GM21576 (cell line): ENCODE data around the gene AKAP4.

ENCODE experiments used
- ATAC-seq: cut with Tn5 transposase; IDR thresholded peaks from one replicate; pipeline ENCODE4 v1.9.1; 2021; ENCODE audit warnings: mild to moderate bottlenecking, moderate library complexity; ENCODE audit not compliant: unreplicated experiment

The AKAP4 gene, protein sequence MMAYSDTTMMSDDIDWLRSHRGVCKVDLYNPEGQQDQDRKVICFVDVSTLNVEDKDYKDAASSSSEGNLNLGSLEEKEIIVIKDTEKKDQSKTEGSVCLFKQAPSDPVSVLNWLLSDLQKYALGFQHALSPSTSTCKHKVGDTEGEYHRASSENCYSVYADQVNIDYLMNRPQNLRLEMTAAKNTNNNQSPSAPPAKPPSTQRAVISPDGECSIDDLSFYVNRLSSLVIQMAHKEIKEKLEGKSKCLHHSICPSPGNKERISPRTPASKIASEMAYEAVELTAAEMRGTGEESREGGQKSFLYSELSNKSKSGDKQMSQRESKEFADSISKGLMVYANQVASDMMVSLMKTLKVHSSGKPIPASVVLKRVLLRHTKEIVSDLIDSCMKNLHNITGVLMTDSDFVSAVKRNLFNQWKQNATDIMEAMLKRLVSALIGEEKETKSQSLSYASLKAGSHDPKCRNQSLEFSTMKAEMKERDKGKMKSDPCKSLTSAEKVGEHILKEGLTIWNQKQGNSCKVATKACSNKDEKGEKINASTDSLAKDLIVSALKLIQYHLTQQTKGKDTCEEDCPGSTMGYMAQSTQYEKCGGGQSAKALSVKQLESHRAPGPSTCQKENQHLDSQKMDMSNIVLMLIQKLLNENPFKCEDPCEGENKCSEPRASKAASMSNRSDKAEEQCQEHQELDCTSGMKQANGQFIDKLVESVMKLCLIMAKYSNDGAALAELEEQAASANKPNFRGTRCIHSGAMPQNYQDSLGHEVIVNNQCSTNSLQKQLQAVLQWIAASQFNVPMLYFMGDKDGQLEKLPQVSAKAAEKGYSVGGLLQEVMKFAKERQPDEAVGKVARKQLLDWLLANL

DNA sequence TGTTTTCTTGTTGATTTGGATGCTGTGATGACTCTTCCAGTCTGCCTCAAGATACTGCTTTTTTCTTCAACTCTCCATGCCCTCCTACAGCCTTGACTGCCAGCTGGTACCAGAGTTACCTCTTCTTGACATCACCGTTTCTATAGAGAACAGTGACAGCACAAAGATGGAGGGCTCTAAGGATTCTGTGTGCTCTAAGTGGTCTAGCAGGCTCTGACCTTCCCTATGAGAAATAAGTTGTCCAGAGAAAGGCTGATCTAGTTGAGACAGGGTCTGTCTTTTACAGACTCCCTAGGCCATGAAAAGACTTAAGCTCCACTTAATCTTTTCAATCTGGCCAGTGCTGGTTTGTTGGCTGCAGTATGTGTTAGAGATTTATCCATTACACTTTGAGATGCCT lies at the start of gene AKAP4:
TSS of gene AKAP4 (minus strand) at position 101 of the 400 bp plus-strand sequence. CDS start 118 bp downstream, outside the sequence.
- ATAC-seq, result no peak

DNA sequence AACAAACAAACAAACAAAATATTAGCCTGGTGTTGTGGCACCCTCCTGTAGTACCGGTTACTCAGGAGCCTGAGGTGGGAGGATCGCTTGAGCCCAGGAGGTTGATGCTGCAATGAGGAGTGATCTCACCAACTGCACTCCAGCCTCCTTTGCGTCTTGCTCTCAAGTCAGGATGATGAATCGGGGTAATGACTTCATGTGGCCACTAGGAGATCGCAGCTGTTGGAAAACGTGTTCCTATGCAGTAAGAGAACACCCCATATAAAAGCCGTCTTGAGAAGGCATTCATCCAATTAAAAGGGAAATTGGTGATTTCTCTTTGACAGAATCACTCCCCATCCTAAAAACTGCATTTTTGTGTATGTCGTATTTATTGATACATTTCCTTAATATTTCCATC lies 10.7 kb upstream of the AKAP4 start:
- no peak for ATAC-seq

DNA sequence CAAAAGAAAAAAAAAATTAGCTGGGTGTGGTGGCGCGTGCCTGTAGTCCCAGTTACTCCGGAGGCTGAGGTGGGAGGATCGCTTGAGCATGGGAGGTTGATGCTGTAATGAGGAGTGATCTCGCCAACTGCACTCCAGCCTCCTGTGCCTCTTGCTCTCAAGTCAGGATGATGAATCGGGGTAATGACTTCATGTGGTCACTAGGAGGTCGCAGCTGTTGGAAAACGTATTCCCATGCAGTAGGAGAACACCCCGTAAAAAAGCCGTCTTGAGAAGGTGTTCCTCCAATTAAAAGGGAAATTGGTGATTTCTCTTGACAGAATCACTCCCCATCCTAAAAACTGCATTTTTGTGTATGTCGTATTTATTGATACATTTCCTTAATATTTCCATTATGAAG lies 5.9 kb upstream of the AKAP4 start:
- ATAC-seq, result no peak

- peak; percentile 95 for ATAC-seq
These were observed 3.6 kb upstream of the AKAP4 start, which contains the start of gene CCNB3 for GRCh38 chrX:50204364-50204899. CCNB3 (plus strand) TSS chrX:50204765; CDS start chrX:50285164, 80,399 bp downstream.

DNA sequence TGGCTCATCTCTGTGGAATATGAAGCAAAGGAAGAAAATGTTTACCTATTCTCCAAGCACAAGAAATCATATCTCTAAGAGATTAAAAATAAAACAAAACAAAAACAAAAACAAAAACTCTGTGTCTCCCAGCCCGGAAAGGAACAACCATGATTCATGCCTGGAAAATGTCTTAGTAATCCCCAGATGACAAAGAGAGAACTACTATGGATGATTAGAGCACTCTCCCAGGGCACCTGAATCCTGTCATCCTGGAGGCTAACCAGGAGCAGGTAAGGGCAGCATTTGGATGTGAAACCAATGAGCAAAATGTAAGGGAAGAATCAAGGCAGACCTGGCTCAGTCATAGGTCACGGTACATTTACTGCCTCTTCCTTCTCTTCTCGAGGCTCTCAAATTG lies 1.7 kb upstream of the AKAP4 start:
- ATAC-seq, result no peak

GRCh38 chrX:50198348-50198747 lies 2.5 kb downstream of the AKAP4 start:
- ATAC-seq, result no peak

GRCh38 chrX:50188859-50189600 lies 11.8 kb downstream of the AKAP4 start:
- ATAC-seq, result no peak

DNA sequence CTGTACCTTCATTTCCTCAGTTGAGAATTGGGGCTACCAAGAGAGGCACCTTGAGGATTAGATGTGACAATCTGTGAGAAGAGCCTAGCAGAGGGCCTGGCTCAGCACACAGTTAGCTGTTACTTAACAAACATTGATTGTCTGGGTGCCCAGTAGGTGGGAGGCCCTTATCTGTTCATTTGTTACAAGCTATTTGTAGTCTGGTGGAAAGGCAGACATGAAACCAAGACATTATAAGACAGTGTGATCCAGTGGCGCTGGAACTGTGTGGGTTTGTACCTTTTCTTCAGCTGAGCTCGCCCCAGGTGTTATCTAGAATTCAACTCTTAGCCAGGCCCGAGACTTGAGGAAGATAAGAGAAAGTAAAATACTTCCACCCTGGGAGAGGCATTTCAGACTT lies 16.9 kb downstream of the AKAP4 start:
- no peak for ATAC-seq

- no peak for ATAC-seq
These were observed 20.5 kb downstream of the AKAP4 start for GRCh38 chrX:50180073-50180940.

- no peak for ATAC-seq
These were observed 31.1 kb downstream of the AKAP4 start for GRCh38 chrX:50169717-50170116.

GRCh38 chrX:50168241-50168687 lies 32.5 kb downstream of the AKAP4 start:
- ATAC-seq, result peak; percentile 47

- no peak for ATAC-seq
These were observed 33.4 kb downstream of the AKAP4 start for GRCh38 chrX:50167366-50167765.

- no peak for ATAC-seq
These were observed 35.1 kb downstream of the AKAP4 start for GRCh38 chrX:50165727-50166126.

DNA sequence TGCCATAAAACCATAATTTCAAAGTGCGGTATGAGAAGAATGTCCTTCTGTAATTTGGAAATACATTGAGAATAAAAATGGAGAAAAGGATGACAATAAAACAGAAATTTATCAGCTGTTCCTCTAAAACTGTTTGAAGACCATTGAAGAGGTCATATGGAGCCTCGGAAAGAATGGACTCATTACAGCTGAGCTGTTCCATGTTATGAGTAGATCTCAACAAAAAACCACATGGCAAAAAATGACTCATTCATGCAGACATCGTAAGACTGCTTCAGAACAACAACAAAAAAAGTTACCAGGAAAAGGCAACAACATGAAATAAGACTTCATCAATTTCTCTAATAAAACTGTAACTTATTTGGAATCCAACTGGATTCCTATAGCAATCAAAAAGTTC lies 39.7 kb downstream of the AKAP4 start:
- ATAC-seq, result no peak

DNA sequence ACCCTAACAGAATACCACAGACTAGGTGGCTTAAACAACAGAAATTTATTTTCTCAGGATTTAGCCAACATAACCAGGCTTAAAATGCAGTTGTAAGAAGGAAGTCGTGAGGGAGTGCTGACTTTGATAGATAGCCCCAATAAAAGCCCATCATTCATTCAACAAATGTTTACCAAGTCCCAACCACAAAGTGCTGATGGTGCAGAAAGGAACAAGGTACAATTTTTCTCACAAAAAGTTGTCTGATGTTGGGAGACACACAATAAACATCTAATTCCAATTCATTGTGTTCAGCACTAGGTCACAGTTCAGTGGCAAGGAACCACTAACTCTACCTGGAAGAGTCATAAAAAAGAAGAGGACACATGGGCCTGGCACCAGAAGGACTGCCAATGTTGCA lies 42.2 kb downstream of the AKAP4 start:
- no peak for ATAC-seq

GRCh38 chrX:50157545-50158135 lies 43.2 kb downstream of the AKAP4 start:
- ATAC-seq, result no peak

GRCh38 chrX:50154429-50154828 lies 46.4 kb downstream of the AKAP4 start:
- no peak for ATAC-seq

DNA sequence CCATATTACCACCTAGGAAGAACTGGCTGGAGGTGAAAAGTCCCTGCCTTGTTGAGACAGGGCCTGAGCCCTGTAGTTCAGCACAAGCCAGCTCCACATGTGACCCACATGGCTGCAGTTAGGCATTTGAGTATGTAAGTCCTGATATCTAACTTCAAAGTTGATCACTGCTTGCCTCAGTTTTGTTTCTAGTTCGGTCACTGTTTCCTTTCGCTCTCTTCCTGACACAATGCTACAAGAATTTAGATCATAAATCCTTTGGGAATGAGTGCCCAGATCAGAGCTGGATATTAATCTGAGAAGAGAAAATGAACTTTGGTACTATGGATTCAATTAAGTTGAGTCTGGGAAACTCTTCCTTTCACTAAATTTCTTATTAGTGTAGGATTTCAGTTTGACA lies 48.4 kb downstream of the AKAP4 start:
- no peak for ATAC-seq

- ATAC-seq, result no peak
These were observed 52.8 kb downstream of the AKAP4 start for GRCh38 chrX:50147972-50148371.
